ENCODE measurements around the gene ROR2. TPM values are rescaled to one million over a fixed set of nuclear protein-coding genes. Genes with fewer than 3 reads are reported as not detected.

ROR2 gene
- total and polyA plus RNA-seq, 4 experiments from 2014 or later: 0.17 to 0.31 (median 0.29) TPM; not detected in 1

DNA sequence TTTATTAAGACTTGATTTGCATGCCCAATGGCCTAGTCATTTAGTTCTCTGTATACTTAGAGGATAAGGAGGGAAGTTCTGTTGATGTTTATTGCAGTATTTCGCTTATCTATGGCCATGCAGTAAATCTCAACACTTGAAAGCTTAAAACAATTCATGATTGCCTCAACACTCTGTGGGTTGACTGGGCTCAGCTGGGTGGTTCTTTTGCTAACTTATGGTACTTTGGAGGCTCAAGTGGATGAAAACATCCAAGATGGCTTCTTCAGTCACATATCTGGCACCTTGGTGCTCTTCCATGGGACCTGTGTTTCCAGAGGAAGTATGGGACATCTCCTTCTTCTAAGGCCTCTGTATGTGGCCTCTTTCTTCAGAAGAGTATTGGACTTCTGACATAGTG, 10.3 kb upstream of the ROR2 start:
- no peak overlapping the region for H3K27ac Mint-ChIP-seq
- no peaks in the 10 kb centered on the region for H3K4me1 ChIP-seq (ENCODE audit: insufficient read depth, low read length)
- no peaks in the 10 kb centered on the region for H3K27me3 ChIP-seq (ENCODE audit: insufficient read depth, low read length)
- no peaks in the 10 kb centered on the region for H3K36me3 ChIP-seq (ENCODE audit: insufficient read depth, low read length)
- H3K27me3 Mint-ChIP-seq: peaks cover 3% of the 10 kb centered on the region in 2 donors
- no peaks in the 10 kb centered on the region for H3K9me3 ChIP-seq (ENCODE audit: control insufficient read depth in 1 of 2, low read length in 2 of 2)
- no peak for DNase-seq
- H3K4me1 Mint-ChIP-seq: no peaks in the 10 kb centered on the region
- POLR2A ChIA-PET (ENCODE audit: partially characterized antibody): no interaction called here
- intact Hi-C loops (cut with micrococcal nuclease): no loop called here
- no peak overlapping the region for H3K4me3 ChIP-seq (ENCODE audit: low read length in 2 of 2)
- no peak overlapping the region for H3K4me3 Mint-ChIP-seq
- H3K9me3 Mint-ChIP-seq: peaks cover 0 to 7% (median 5%) of the 10 kb centered on the region in 8 donors
- CTCF ChIA-PET (ENCODE audit: partially characterized antibody): interaction anchor here (1.4 kb wide), 1 partner anchor 9 kb away, joined by 5 read pairs; no protein-coding TSS in a partner anchor
- no peak overlapping the region for H3K27ac ChIP-seq (ENCODE audit: low read depth, low read length)
- no peaks in the 10 kb centered on the region for H3K36me3 Mint-ChIP-seq

DNA sequence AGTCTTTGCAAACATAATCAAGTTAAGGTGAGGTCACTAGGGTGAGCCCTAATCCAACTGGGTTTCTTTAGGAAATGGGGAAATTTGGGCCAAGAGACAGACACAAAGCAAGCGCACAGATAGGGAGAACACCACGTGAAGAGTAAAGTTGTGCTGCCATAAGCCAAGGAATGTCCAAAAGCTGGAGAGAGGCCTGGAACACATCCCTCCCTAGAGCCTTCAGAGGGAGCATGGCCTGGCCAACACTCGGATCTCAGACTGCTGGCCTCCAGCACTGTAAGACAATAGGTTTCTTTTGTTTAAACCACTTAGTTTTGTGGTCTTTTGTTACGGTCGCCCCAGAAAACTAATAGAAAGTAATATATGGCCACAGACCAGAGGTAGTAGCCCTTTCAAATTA, 8.1 kb upstream of the ROR2 start:
- intact Hi-C loops (cut with micrococcal nuclease): no loop called here
- peaks cover 6% of the 10 kb centered on the region for H3K27me3 ChIP-seq (ENCODE audit: insufficient read depth, low read length)
- Mint-ChIP-seq H3K4me3 (no peak overlapping the region), H3K36me3 (no peaks in the 10 kb centered on the region), H3K27me3 (peaks cover 17 to 22% of the 10 kb centered on the region in 2 donors), H3K27ac (no peak overlapping the region), H3K9me3 (peaks cover 0 to 9% (median 4%) of the 10 kb centered on the region in 8 donors), H3K4me1 (peaks cover 0 to 2% (median 0%) of the 10 kb centered on the region in 4 donors)
- no peak for DNase-seq
- H3K9me3 ChIP-seq (ENCODE audit: control insufficient read depth in 1 of 2, low read length in 2 of 2): no peaks in the 10 kb centered on the region
- POLR2A ChIA-PET (ENCODE audit: partially characterized antibody): no interaction called here
- H3K4me1 ChIP-seq (ENCODE audit: insufficient read depth, low read length): no peaks in the 10 kb centered on the region
- H3K27ac ChIP-seq (ENCODE audit: low read depth, low read length): no peak overlapping the region
- no peak overlapping the region for H3K4me3 ChIP-seq (ENCODE audit: low read length in 2 of 2)
- no peaks in the 10 kb centered on the region for H3K36me3 ChIP-seq (ENCODE audit: insufficient read depth, low read length)
- CTCF ChIA-PET (ENCODE audit: partially characterized antibody): no interaction called here

DNA sequence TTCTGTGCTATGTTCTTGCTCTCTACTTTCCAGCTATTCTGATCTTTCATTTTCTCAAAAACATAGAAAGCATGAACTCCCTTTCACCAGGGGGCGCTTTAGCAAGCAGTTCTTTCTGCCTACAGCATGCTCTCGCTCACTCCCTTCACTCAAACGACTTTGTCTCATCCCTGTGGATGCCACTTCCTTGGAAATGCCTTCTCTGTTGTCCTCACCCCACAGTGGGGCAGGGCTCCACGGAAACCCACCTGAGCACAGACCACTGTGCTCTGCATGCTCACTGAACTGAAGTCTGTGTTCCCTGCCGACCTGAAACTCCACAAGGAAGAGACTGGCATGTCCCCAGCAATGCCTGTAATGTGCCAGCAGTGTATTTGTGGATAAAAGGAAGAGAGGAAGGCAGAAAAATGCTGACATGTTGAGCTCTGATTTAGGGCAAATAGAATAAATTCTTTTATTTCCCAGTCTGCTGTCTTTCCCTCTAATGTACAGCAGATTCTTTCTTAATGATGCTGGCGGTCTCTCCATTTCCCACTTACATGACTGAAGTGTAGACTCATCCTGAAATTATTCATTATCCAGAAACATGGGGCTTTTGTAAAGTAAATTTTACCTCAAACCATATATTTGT, 4.9 kb upstream of the ROR2 start:
- Mint-ChIP-seq H3K4me1 (peaks cover 3 to 8% (median 7%) of the 10 kb centered on the region in 4 donors), H3K4me3 (peak overlapping the region in 1 of 8 donors; percentile 0), H3K9me3 (peaks cover 0 to 8% (median 4%) of the 10 kb centered on the region in 8 donors), H3K27ac (peak overlapping the region in 1 of 7 donors; percentile 13), H3K36me3 (no peaks in the 10 kb centered on the region), H3K27me3 (peaks cover 40 to 45% of the 10 kb centered on the region in 2 donors)
- Histone ChIP-seq H3K9me3 (ENCODE audit: control insufficient read depth in 1 of 2, low read length in 2 of 2) (no peaks in the 10 kb centered on the region), H3K36me3 (ENCODE audit: insufficient read depth, low read length) (no peaks in the 10 kb centered on the region), H3K27ac (ENCODE audit: low read depth, low read length) (no peak overlapping the region), H3K27me3 (ENCODE audit: insufficient read depth, low read length) (peaks cover 23% of the 10 kb centered on the region), H3K4me1 (ENCODE audit: insufficient read depth, low read length) (peaks cover 7% of the 10 kb centered on the region), H3K4me3 (ENCODE audit: low read length in 2 of 2) (no peak overlapping the region)
- CTCF ChIA-PET (ENCODE audit: partially characterized antibody): interaction anchor here (0.8 to 1.5 kb wide), 5 partner anchors 9 to 191 kb away, joined by 3 to 5 read pairs (median 4); no protein-coding TSS in a partner anchor
- intact Hi-C loops (cut with micrococcal nuclease): no loop called here
- DNase-seq: no peak
- POLR2A ChIA-PET (ENCODE audit: partially characterized antibody): no interaction called here

DNA sequence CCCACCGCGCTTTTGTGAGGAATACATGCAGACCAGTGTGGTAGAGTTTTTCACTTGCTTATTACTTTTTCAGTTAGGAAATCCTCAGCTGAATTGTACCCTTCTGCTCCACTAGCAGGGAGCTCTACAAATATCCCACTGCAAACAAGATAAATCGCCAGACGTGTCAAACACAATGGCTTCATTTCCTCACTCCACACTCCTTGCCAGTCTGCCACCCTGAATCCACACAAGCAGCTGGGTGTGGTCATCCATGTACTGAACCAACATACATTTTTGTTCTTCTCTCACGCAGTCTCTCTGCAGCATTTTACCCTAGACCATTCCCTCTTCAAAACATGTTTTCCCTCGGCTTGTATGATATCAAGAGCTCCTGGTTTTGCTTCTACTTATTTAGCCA, 3.7 kb upstream of the ROR2 start:
- no peak for DNase-seq
- ChIA-PET POLR2A (ENCODE audit: partially characterized antibody) (no interaction called here), CTCF (ENCODE audit: partially characterized antibody) (interaction anchor here (1.2 to 1.8 kb wide), 3 partner anchors 11 to 18 kb away, joined by 3 to 5 read pairs (median 5); no protein-coding TSS in a partner anchor)
- no peaks in the 10 kb centered on the region for H3K36me3 ChIP-seq (ENCODE audit: insufficient read depth, low read length)
- no peaks in the 10 kb centered on the region for H3K36me3 Mint-ChIP-seq
- H3K27ac Mint-ChIP-seq: peak overlapping the region in 1 of 7 donors; percentile 26
- H3K9me3 ChIP-seq (ENCODE audit: control insufficient read depth in 1 of 2, low read length in 2 of 2): no peaks in the 10 kb centered on the region
- H3K27me3 Mint-ChIP-seq: peaks cover 40 to 45% of the 10 kb centered on the region in 2 donors
- no peak overlapping the region for H3K27ac ChIP-seq (ENCODE audit: low read depth, low read length)
- no peak overlapping the region for H3K4me3 Mint-ChIP-seq
- peaks cover 3 to 8% (median 7%) of the 10 kb centered on the region in 4 donors for H3K4me1 Mint-ChIP-seq
- intact Hi-C loops (cut with micrococcal nuclease): no loop called here
- peaks cover 7% of the 10 kb centered on the region for H3K4me1 ChIP-seq (ENCODE audit: insufficient read depth, low read length)
- H3K4me3 ChIP-seq (ENCODE audit: low read length in 2 of 2): no peak overlapping the region
- peaks cover 0 to 8% (median 4%) of the 10 kb centered on the region in 8 donors for H3K9me3 Mint-ChIP-seq
- H3K27me3 ChIP-seq (ENCODE audit: insufficient read depth, low read length): peaks cover 23% of the 10 kb centered on the region

DNA sequence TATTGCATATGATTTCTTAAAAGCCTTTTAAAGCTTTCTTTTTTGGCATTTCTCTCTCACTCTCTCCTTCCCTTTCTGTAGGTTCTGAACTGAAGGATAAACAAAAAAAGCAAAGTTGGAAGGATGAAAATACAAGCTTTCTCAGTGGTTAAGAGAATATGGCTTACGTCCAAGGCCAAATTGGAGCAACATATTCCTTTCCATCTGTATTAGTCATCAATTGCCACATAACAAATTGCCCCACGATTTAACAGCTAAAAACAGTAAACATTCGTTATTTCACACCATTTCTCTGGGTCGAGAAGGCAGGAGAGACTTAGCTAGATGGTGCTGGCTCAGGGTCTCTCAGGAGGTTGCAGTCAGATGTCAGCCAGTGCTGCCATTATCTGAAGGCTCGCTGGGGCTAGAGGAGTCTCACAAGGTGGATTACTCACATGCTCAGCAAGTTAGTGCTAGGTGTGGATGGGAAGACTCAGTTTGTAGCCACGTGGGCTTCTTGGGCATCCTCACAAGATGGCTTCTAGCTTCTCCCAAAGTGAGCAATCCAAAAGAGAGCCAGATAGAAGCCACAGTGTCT, 2.0 kb upstream of the ROR2 start:
- H3K27ac Mint-ChIP-seq: no peak overlapping the region
- Histone ChIP-seq H3K4me3 (ENCODE audit: low read length in 2 of 2) (no peak overlapping the region), H3K36me3 (ENCODE audit: insufficient read depth, low read length) (no peaks in the 10 kb centered on the region), H3K9me3 (ENCODE audit: control insufficient read depth in 1 of 2, low read length in 2 of 2) (no peaks in the 10 kb centered on the region), H3K27ac (ENCODE audit: low read depth, low read length) (no peak overlapping the region), H3K4me1 (ENCODE audit: insufficient read depth, low read length) (peaks cover 7% of the 10 kb centered on the region), H3K27me3 (ENCODE audit: insufficient read depth, low read length) (peaks cover 27% of the 10 kb centered on the region)
- no peak for DNase-seq
- peaks cover 46 to 52% of the 10 kb centered on the region in 2 donors for H3K27me3 Mint-ChIP-seq
- H3K36me3 Mint-ChIP-seq: no peaks in the 10 kb centered on the region
- H3K4me3 Mint-ChIP-seq: peak overlapping the region in 1 of 8 donors; percentile 2
- peaks cover 0 to 8% (median 4%) of the 10 kb centered on the region in 8 donors for H3K9me3 Mint-ChIP-seq
- H3K4me1 Mint-ChIP-seq: peaks cover 5 to 13% (median 8%) of the 10 kb centered on the region in 4 donors
- intact Hi-C loops (cut with micrococcal nuclease): no loop called here
- ChIA-PET CTCF (ENCODE audit: partially characterized antibody) (interaction anchor here (1.7 kb wide), 1 partner anchor 178 kb away, joined by 6 read pairs; no protein-coding TSS in a partner anchor), POLR2A (ENCODE audit: partially characterized antibody) (no interaction called here)

DNA sequence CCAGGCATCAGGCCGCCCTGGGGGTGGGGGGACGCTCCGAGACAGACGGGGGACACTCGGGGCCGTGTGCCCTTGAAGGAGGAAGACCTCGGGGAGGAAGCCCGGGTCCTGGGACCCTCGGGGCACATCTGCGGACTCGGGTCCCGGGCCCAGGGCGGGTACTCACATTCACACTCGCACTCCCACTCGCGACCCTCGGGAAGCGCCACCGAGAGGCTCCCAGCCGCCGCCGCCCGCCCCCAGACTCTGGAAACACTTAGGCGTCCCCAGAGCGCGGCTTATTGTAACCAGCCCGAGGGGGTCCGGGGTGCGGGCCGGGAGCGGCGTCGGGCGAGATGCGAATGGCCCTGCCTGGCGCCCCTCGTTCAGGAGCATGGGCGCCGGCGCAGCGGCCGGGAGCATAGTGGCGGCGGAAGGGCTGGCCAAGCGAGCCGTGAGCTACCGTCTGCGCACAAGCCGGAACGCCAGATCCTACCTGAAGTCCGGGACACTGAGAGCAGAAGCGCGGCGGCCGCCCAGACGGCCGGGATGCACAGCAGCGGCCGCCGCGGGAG, 559 bp downstream of the ROR2 start:
- H3K9me3 ChIP-seq (ENCODE audit: control insufficient read depth in 1 of 2, low read length in 2 of 2): no peaks in the 10 kb centered on the region
- peaks cover 3 to 13% (median 8%) of the 10 kb centered on the region in 4 donors for H3K4me1 Mint-ChIP-seq
- H3K9me3 Mint-ChIP-seq: peaks cover 0 to 8% (median 3%) of the 10 kb centered on the region in 8 donors
- H3K4me3 Mint-ChIP-seq: peak overlapping the region in 1 of 8 donors; percentile 65
- H3K27me3 ChIP-seq (ENCODE audit: insufficient read depth, low read length): peaks cover 21% of the 10 kb centered on the region
- H3K36me3 Mint-ChIP-seq: no peaks in the 10 kb centered on the region
- H3K27ac Mint-ChIP-seq: no peak overlapping the region
- intact Hi-C loops (cut with micrococcal nuclease): no loop called here
- peaks cover 50 to 55% of the 10 kb centered on the region in 2 donors for H3K27me3 Mint-ChIP-seq
- H3K4me1 ChIP-seq (ENCODE audit: insufficient read depth, low read length): peaks cover 7% of the 10 kb centered on the region
- peak in 1 of 5 donors; percentile 1 for DNase-seq
- no peak overlapping the region for H3K27ac ChIP-seq (ENCODE audit: low read depth, low read length)
- POLR2A ChIA-PET (ENCODE audit: partially characterized antibody): interaction anchor here (1.0 kb wide), 1 partner anchor 44 kb away, joined by 5 read pairs; no protein-coding TSS in a partner anchor
- no peaks in the 10 kb centered on the region for H3K36me3 ChIP-seq (ENCODE audit: insufficient read depth, low read length)
- CTCF ChIA-PET (ENCODE audit: partially characterized antibody): interaction anchor here (1.4 kb wide), 1 partner anchor 174 kb away, joined by 6 read pairs; no protein-coding TSS in a partner anchor
- H3K4me3 ChIP-seq (ENCODE audit: low read length in 2 of 2): no peak overlapping the region
